Measurements from ENCODE around the gene ZNF445. TPM values are rescaled to one million over a fixed set of nuclear protein-coding genes. Genes with fewer than 3 reads are reported as not detected.

Gene ZNF445
- total and polyA plus RNA-seq, 2 of the 8 experiments (the other 6 are each of a cell fraction or from before 2014, with no cell fraction given), result 3.3 to 26.3 TPM

- 87% methylated on average over 2 of the region's 2 CpGs; no CpG with 5 or more reads in 1 of the 2 experiments for WGBS, 2 experiments (ENCODE audit: extremely low coverage in 1 of 2, insufficient coverage in 1 of 2, insufficient read length in 1 of 2, insufficient replicate concordance in 2 of 2, low coverage in 1 of 2, low lambda C conversion rate in 2 of 2, missing lambda C conversion rate in 1 of 2)
- Histone ChIP-seq H3K4me1 (replicated peaks in 1 of 4; ENCODE audit: control insufficient read depth in 3 of 4, insufficient read depth in 4 of 4, low read length in 3 of 4) (no peaks in the 10 kb centered on the region), H2BK12ac (ENCODE audit: low read depth, low read length) (no peak overlapping the region), H3K18ac (ENCODE audit: extremely low read depth, low read length) (no peak overlapping the region), H3K4me3 (ENCODE audit: extremely low read depth in 1 of 4, insufficient read depth in 2 of 4, low read depth in 3 of 4, low read length in 4 of 4) (no peak overlapping the region), H3K4me2 (ENCODE audit: insufficient read depth in 1 of 2, low read depth in 2 of 2, low read length in 2 of 2) (no peak overlapping the region), H3K23ac (ENCODE audit: insufficient read length) (no peak overlapping the region), H2BK20ac (ENCODE audit: low read length) (no peak overlapping the region), H2BK5ac (ENCODE audit: low read depth, low read length) (no peak overlapping the region), H3K9ac (replicated peaks in 1 of 4; ENCODE audit: extremely low read depth in 1 of 4, low read depth in 3 of 4, low read length in 3 of 4) (no peak overlapping the region), H4K8ac (ENCODE audit: extremely low read depth, insufficient read depth, low read length) (no peak overlapping the region), H3K27ac (ENCODE audit: low read depth, low read length) (no peak overlapping the region), H3K79me2 (ENCODE audit: control insufficient read depth in 1 of 2, insufficient read depth in 2 of 2, low read length in 2 of 2) (no peaks in the 10 kb centered on the region), H3K27me3 (replicated peaks in 1 of 4; ENCODE audit: control insufficient read depth in 3 of 4, extremely low read depth in 1 of 4, insufficient read depth in 3 of 4, low read length in 3 of 4) (no peaks in the 10 kb centered on the region), H2AK5ac (ENCODE audit: low read depth, low read length) (no peak overlapping the region), H4K5ac (ENCODE audit: insufficient read length, low read depth, low read length) (no peak overlapping the region), H3K4ac (replicated peaks; ENCODE audit: insufficient read length, low read depth, low read length) (no peak overlapping the region), H3K36me3 (ENCODE audit: control insufficient read depth in 2 of 4, insufficient read depth in 4 of 4, low read length in 3 of 4) (no peaks in the 10 kb centered on the region; a peak in 1 of 8 replicates), H2BK15ac (ENCODE audit: low read length) (no peak overlapping the region), H4K20me1 (replicated peaks in 1 of 2; ENCODE audit: control insufficient read depth in 1 of 2, insufficient read depth in 2 of 2, low read length in 2 of 2) (peaks cover 0 to 2% of the 10 kb centered on the region in 2 experiments), H3K56ac (replicated peaks; ENCODE audit: insufficient read length, low read depth, low read length) (no peak overlapping the region), H4K91ac (replicated peaks; ENCODE audit: insufficient read length, low read length) (no peak overlapping the region), H3K23me2 (ENCODE audit: low read depth, low read length) (no peaks in the 10 kb centered on the region), H2AFZ (ENCODE audit: low read length) (no peak overlapping the region), H3K9me3 (ENCODE audit: insufficient read depth in 2 of 2, low read depth in 1 of 2, low read length in 1 of 2) (no peaks in the 10 kb centered on the region), H3K79me1 (ENCODE audit: low read depth, low read length) (no peaks in the 10 kb centered on the region), H2BK120ac (replicated peaks; ENCODE audit: low read depth, low read length) (no peak overlapping the region), H3K14ac (ENCODE audit: insufficient read length) (no peak overlapping the region)
- CTCF ChIA-PET (ENCODE audit: partially characterized antibody), result no interaction called here
- FAIRE-seq (no peak), DNase-seq (ENCODE audit: low read depth in 1 of 2, low spot score in 2 of 2) (no peak)
- no peak for TF ChIP-seq CHD1 (IDR thresholded peaks at IDR 0.05; ENCODE audit: low read depth, low read length)
- no peak for TF ChIP-seq MAFK (IDR thresholded peaks at IDR 0.05; ENCODE audit: low read depth, low read length)
- TF ChIP-seq CBX5 (IDR thresholded peaks at IDR 0.05; ENCODE audit: low read depth, low read length), result no peak
- no peak for TF ChIP-seq TAF7 (optimal IDR thresholded peaks at IDR 0.05; ENCODE audit: borderline replicate concordance, low read depth, low read length)
- TF ChIP-seq ATF3 (IDR thresholded peaks at IDR 0.05; ENCODE audit: insufficient read depth, low read depth, low read length), result no peak
- no peak for TF ChIP-seq EGR1 (IDR thresholded peaks at IDR 0.05; ENCODE audit: borderline replicate concordance, low read depth, low read length)
- POLR2A ChIA-PET (ENCODE audit: partially characterized antibody), result no interaction called here
These were observed 76.7 kb downstream of the ZNF445 start for GRCh38 chr3:44400771-44401170.
